ENCODE measurements around the gene COL1A1.

COL1A1 gene

GRCh38 chr17:50213026-50214022 is 11.9 kb upstream of the COL1A1 start:
- no peak for DNase-seq

GRCh38 chr17:50212121-50212843 is 10.9 kb upstream of the COL1A1 start:
- no peak for DNase-seq

- no peak for DNase-seq
Observed at GRCh38 chr17:50211249-50212120, 10.1 kb upstream of the COL1A1 start.

- DNase-seq: no peak
Observed at GRCh38 chr17:50210240-50211225, 9.1 kb upstream of the COL1A1 start.

GRCh38 chr17:50209472-50210239 is 8.2 kb upstream of the COL1A1 start:
- no peak for DNase-seq

- no peak for DNase-seq
Observed at GRCh38 chr17:50209133-50209471, 7.7 kb upstream of the COL1A1 start.

GRCh38 chr17:50208611-50209061 is 7.2 kb upstream of the COL1A1 start:
- no peak for DNase-seq

- no peak for DNase-seq
Observed at GRCh38 chr17:50207792-50208567, 6.5 kb upstream of the COL1A1 start.

GRCh38 chr17:50207315-50207714 is 5.9 kb upstream of the COL1A1 start:
- DNase-seq: no peak

- DNase-seq: no peak
Observed at GRCh38 chr17:50206604-50207293, 5.3 kb upstream of the COL1A1 start.

- no peak for DNase-seq
Observed at GRCh38 chr17:50205963-50206505, 4.6 kb upstream of the COL1A1 start.

GRCh38 chr17:50205111-50205962 is 3.9 kb upstream of the COL1A1 start:
- no peak for DNase-seq

GRCh38 chr17:50204431-50204830 is 3.0 kb upstream of the COL1A1 start:
- DNase-seq: no peak

GRCh38 chr17:50203604-50204345 is 2.3 kb upstream of the COL1A1 start:
- DNase-seq: no peak

- DNase-seq: no peak
Observed at GRCh38 chr17:50203086-50203485, 1.7 kb upstream of the COL1A1 start.

- peak; percentile 74 to 78 for DNase-seq
Observed at GRCh38 chr17:50200457-50201275, 765 bp downstream of the COL1A1 start.
